Measurements from ENCODE around the gene TBPL2.
A peak's percentile ranks its signal among the peaks of the same experiment; 100 is the strongest.
"Not testable (repeated sequence)": the region's sequence is repeated elsewhere in the genome, so short reads cannot be mapped to it uniquely, and the experiment has no call there.

TBPL2 gene

DNA sequence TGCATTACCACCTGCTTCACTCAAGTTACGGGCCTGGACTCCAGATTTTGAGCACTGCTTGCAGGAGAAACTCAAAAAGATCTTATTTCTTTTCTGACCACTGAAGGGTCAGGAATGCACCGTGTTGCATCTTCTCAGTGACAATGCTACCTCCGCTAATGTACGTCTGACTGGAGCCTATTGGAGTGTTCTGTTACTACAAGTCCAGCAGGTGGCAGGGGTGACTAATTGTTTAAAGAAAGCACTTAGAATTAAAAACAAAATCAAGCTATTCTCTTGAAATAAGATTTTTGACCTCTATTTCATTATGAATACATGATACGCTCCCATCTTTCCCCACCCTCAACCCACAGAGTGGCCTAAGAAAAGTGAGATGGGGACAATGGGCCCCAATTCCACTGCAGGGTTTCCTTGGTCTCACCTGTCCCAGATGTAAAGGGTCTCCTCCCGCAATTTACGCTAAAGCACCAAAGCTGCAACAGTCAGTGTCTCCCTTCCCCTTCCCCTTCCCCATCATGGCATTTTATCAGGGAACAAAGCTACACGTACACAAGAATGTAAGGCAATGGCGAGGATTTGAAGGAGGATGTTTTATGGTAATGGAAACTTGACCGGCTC, 2.2 kb downstream of the TBPL2 start:
- DNase-seq, result no peak

DNA sequence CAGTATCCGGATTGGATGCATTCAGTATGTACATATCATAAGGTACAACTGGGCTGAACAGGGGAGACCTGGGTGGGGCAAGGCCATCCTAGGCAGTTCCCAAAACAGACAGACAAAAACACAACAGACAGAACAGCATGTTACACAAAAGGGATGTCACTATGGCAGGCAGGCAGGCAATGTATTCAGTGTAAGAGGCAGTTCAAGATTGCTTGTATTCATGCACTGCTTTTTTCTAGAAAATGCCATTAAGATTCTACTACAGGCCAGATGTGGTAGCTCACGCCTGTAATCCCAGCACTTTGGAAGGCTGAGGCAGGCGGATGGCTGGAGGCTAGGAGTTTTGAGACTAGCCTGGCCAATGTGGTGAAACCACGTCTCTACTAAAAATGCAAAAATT, 3.5 kb downstream of the TBPL2 start:
- no peak for DNase-seq

DNA sequence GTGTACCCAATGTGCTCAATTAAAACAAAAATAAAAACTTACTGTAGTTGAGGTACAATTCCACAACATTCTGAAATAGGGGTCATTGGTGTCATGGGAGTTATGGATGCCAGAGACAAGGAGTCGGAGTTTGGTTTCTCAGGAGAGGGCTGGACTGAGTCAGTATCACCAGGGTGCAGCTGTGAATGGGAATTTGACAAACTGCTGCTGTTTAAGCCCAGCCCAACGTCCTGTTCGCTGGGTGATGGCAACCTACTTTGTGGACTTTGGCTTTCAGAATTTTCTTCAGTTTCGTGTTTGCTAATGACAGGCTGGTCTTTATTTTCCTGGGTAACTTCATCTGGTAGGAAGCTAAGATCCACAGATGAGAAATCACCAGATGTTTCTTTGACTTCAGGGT, 3.9 kb downstream of the TBPL2 start:
- DNase-seq, result no peak

DNA sequence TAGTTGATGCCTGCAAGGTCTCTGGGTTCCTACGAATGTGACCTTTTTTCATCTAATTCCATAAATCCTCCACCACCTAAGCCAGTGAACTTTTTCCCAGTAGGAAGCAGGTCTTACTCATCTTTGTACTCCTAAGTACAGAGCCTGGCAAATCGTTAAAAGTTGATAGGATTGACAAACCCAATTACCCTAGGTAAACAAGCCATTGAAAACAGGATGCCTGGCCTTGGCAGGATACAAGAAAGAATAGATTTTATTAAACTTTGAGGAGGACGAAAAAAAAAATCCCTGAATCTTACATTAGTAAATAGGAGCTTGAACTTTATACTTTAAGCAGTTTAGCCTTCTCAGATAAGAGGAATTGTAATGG, 5.6 kb downstream of the TBPL2 start:
- DNase-seq, result no peak

DNA sequence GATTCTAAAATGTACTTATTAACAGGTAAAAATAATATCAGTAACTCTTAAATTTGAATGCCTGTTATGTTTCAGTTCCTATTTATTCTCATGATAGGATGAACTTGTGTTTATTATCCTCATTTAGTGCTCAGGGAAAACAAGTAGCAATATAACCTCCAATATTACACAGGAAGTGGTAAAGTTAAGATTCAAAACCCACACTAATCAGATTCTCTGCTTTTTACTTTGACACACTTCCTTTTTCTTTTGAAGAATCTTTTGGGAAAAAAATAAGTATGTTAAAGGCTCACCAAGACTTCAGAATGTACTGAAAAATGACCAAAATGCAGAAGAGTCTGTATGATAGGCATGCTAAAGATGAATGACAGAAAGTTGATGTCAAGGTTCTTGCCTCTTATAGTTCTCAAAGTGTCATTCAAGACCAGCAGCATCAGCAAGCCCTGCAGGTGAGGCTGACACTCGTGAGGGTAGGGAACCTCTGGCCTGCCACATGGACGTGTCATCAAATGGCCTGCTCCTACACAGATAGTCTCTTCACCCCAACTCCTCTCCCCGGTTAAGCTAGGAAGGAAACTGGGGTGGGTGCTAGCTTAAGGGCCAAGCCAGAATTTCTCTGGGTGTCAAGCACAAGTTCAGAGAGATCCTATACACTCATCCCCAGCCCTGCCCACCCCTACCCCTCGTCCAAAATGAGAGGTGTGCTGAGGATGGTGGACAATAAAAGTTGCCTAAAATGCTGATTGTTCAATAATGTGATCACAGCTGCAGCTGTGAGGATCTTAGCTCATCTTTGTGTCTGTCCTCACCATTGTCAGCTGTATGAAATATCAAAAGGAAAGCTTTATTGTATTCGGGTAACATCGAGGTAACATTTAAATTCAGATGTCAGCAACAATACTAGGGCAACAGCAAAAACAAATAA, 6.3 kb downstream of the TBPL2 start:
- DNase-seq, result no peak

DNA sequence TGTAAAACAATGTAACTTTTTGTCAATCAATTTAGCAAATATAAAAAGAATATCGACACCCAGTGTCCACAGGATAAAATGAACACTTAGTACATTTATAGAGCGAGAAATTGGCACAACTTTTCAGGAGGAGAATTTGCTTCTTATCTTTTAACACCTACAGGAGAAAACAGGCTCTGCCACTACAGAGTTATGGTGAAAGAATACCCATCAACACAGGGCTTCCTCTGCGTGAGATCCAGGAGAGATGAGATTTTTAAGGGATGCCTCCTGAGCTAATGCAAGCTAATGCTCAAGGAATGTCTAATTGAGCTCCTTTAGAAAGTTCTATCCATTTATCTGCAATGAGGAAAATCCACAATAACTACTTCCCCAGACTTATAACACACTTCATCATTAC, 7.8 kb downstream of the TBPL2 start:
- DNase-seq, result no peak

DNA sequence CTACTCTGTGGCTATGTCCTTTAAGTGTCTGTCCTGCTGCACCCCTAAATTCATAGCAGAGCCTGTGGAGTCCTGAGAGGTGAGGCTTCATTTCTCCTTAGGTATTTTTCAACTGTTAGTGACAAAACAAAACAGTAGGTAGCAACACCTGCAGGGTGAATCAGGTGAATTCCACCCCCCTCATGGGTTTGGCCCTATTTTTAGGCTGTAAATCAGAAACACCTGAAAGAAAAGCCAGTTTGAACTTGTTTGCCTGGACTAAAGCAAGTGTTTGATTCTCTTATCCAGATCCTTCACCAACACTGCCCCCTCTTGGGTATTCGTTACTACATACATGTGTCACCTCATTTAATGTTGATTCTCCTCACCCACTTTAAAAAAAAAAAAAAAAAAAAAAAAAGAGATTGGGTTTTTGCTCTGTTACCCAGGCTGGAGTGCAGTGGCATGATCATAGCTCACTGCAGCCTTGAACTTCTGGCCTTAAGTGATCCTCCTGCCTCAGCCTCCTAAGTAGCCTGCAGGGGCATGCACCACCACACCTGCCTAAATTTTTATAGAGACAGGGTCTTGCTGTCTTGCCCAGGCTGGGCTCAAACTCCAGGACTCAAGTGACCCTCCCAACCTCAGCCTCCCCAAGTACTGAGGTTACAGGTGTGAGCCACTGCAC, 10.3 kb downstream of the TBPL2 start:
- no peak for DNase-seq

DNA sequence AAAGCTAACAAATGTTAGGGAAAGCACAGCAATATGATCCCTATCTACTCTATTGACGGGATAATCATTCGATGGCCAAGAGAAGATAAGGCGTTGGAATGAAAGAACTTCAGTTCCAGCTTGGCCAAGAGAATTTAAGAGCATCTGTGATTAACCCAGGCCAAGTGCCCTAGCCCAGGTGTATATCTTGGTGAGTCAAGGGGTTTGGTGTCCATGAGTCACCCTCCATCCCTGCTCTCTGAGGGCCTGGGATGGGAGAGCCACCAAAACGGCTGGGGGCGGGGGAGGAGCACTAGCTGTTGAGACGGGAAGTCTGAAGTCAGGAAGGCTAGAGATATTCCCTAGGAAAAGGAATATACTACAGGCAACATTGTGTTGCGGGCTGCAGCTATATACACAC, 13.0 kb downstream of the TBPL2 start:
- no peak for DNase-seq

DNA sequence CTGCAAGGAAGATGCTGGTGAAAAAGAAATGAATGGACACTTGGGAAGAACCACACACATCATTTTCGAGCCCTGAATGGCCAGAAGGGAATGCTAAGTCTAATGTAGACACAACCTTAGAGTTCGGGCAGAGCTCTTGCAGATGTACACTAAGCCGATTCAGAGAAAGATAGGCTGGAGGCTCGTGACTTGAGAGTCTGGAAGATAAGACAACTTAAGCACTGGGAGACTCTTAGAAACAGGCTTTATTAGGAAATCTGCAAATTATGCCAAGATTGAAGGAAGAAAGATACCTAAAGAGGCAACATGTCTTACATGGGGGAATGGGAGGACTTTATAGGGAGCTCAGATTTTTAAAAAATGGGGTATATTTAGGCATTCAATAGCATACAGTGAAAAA, 13.5 kb downstream of the TBPL2 start:
- DNase-seq, result no peak

DNA sequence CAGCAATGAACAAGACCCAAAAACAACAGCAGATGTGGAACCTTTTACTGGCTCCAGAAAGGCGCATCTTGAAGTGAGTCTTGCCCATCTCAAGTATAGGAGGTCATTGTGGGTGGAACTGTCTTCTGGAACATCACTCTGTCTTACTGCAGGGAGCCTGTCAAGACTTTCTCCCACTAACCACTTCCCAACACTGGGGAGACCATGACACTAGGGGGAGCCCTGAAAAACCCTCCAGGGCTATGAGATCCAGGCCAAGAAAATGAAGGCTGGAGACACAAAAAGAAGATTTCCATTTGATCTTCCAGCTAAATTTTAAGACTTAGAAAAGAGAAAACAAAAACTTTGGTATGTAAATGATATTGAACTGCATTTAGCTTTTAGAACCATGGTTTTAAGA, 15.3 kb downstream of the TBPL2 start:
- DNase-seq, result no peak

DNA sequence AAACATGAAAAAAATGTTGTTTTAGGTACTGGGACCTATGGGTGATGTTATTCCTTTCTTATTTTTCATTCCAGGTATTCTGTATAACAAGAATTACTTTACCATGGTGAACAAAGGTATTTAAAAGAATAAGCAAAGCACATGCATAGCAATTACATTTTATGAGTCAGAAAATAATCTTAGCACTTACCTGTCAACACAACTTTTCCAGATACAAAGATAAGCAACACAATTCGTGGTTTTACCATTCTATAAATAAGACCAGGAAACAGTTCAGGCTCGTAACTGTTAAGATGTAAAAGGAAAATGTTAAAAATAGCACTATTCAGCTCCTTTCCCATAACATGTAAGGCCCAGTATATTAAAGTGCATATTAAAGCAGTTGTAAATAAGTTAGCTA, 16.4 kb downstream of the TBPL2 start:
- no peak for DNase-seq

DNA sequence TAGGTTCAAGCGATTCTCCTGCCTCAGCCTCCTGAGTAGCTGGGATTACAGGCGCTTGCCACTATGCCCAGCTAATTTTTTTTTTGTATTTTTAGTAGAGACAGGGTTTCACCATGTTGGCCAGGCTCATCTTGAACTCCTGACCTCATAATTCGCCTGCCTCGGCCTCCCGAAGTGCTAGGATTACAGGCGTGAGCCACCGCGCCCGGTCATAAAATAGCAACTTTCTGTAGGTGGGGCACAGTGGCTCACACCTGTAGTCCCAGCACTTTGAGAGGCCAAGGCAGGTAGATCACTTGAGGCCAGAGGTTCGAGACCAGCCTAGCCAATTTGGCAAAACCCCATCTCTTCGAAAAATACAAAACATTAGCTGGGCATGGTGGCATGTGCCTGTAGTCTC, 18.1 kb downstream of the TBPL2 start:
- DNase-seq, result not testable (repeated sequence)

DNA sequence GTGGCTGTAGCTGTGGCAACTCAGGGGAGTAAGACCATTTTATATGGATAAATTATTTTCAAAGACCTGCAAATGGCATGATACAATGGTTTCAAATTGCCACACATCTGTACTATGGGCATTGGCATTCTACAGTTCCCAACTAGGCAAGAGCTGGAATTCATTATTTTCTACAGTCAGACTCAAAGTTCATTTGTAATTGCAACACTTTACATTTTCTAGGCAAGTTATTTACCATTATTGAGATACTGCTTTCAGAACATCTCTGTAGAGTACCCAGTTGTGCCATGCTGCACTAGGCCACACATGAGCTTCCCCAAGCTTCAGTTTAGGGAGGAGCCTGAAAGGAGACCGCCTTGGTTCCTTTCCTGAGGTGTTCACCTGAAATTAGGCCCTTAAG, 20.8 kb downstream of the TBPL2 start:
- no peak for DNase-seq

DNA sequence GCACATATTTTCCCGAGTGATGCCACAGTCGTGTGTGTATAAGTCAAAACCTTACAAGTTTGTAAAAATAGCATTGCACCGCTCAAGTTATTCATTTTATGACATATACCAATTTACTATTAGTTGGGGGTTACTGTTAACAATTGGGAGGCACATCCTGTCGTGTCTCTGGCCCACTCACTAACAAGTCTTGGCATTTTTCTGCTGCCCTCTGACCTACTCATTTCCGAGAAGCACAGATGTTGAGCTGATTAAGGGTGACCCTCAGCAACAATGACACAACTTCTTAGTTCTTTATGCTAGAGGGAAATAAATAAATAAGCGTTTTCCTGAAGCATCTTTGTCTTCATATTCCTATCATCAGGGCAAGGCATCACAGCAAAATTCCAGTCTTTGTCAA, 22.0 kb downstream of the TBPL2 start:
- DNase-seq, result no peak

DNA sequence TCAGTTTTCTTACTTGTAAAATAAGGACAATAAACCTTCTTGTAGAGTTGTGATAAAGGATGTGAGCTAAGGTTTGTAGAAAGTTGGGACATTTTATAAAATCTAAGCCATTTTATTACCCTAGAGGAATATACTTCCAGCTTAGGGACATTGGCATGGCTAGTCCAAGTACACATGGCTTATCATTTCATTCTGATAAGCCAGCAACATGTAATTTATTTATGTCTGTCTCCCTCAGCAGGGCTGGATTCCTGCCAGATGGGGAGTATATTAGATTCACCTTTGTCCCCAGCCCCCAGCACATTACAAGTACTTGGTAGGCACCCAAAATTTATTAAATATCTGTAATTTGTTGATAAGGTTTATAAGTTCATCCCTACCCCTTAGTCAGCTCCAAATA, 22.5 kb downstream of the TBPL2 start:
- no peak for DNase-seq

DNA sequence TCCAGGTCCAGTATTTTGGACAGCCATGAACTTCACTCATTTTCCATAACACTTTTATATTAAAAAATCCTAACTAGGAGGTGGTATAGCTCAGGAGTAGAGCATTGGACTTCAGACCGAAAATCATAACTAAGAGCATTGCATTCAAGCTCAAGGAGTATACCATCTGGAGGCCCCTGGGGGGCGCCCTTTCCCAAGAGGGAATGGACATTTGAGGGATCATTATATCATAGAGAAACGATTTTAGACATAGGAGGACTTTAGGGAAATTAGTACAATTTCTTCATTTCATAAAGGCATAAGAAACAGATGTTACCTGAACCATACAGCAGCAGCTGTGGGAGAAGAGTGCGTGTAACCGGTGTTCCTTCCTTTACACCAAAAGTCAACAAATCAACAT, 23.6 kb downstream of the TBPL2 start:
- peak; percentile 15 for DNase-seq

DNA sequence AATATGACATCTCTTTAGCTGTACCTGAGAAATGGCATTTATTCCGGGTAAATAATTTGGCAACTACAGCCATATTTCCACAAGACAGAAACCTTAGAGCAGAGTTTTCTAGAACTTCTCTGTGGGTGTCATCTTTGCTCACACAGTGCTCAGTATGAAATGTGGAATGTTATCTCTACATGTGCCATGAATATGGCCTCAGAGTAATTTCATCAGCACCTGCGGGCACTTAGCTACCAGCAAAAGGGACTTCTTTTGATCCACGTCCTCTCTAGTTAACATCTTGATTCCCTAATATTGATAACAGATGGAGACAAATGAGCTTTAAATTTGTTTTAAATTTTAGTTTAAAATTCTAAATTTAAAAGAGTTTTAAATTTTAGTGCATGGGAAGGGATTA, 25.9 kb downstream of the TBPL2 start:
- no peak for DNase-seq

DNA sequence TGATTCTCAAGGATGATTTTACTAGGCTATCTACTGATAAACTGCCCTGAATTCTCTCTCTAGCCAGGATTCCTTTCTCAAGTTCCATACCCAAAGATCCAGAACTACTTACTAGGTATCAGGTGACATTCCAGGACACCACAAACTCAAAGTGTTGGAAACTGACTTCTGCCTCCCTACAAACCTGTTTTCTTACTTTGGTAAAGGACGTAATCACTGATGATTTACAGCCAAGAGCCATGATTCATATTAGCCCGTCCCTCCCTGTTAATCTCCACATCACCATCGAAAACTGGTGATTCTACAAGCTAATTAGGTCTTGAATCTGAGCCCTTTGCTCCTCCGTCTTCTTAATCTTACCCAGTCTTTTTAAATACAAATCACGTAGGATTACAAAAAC, 27.7 kb downstream of the TBPL2 start:
- no peak for DNase-seq

DNA sequence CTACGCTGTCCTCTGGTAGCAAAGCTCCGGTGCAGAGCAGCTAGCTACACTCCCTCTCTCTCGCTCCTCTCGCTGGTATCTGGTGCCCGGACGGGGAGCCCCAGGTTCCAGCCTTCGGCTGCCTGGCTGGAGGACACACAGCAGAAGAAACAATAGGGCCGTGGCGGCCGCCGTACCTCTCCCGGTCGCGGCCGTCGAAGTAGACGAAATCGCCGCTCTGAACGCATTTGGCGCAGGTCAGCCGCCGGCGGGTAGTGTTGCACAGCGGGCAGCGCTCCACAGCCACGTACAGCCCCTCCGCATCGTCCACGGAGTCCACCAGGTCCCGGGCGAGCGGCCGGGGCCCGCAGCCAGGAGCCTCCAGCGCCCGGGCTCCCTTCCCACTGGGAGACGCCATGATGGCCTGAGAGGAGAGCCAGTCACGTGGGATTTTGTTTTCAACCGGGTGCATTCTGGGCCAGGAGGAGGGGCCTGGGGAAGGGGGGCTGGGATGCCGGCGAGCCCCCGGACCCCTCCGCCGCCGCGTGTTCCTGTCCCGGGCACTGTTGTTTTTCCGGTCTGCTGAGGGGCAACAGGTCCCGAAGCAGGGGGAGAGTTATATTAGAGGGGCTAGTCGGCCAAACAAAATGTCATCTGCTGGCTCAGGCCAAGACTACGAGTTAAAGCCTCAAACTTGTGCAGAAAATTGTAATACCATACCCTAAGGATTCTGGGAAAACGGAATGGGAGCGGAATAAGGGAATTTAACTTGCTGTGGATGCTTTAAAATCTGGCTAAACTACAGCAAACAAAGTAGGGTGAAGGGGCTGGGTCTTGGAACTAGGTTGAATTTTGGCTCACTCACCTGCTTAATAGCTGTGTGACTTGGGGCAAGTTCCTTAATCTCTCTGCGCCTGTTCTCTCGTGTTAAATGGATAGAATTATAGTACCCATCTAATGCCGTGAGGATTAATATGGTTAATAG, 28.7 kb downstream of the TBPL2 start, which contains the start of gene ATG14:
Gene ATG14 (minus strand): TSS at position 405 of the 964 bp plus-strand sequence. CDS start 8 bp downstream, at position 397.
- peak; percentile 87 for DNase-seq

DNA sequence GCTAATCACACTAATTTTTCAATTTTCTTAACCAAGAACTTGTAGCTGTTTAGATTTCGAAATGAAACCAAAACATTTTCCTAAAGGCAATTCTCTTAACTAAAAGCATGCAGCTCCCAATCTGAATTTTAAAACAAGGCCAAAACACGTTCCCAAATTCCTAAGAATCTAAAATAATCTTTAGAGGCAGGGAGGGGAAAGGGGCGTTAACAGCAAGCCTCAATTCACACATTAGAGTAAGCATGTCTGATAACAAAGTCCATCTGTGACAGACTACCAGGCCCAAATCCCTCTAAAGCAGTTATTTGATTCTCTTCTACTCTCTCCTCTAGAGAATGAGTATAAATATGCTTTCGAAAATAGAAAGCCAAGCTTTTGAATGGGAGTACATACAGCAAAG, 29.5 kb downstream of the TBPL2 start:
- DNase-seq, result no peak

DNA sequence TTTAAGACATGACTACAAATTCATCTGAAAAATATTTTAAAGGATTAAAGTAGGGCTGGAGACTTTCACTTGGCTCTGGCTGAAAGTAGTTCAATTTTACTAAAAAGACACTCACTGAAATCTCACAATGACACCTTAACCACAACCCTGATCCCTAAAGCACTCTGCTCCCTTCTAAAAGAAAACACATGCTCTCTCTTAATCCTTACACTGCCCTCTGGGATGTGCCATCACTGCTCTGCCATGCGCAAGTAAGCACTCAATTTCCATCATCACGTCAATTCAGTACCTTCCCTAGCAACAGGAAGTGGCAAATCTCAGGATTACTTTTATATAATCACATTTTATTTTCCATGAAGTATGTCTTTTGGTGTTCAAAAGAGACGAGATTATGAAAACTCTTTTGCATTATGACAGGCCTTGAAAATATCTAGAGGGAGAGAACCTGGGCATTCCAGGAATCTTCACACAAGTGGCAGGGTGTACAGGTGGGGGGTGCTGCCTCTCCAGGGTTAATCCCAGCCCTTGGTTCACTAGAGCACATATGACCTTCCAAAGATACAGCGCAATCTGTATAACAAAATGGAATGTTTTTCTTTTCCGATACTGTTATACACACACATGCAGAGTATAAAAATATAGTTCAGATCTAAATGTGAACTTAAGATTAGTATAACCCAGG, 36.1 kb downstream of the TBPL2 start:
- no peak for DNase-seq

DNA sequence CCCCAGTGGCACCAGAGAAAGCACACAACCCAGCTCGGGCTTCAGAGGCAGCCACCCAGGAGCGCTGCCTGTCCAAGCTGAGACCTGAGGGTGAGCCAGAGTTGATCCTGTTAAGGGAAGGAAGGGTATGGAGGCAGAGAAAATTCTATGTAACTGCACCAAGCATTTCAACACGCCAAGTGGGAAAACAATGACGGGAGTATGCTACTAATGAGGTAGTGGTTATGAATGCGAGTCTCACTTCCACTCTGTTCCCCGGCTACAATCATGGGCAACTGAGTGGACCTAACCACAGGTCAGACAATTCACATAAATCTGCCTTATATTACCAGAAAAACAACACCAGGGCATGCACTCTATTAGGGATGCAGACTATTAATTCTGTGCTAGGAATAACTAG, 38.7 kb downstream of the TBPL2 start:
- DNase-seq, result no peak

Data from NCI-H1048 (cell line).